ENCODE data around the gene AKAP13.
A peak's percentile ranks its signal among the peaks of the same experiment; 100 is the strongest.

Gene AKAP13

DNA sequence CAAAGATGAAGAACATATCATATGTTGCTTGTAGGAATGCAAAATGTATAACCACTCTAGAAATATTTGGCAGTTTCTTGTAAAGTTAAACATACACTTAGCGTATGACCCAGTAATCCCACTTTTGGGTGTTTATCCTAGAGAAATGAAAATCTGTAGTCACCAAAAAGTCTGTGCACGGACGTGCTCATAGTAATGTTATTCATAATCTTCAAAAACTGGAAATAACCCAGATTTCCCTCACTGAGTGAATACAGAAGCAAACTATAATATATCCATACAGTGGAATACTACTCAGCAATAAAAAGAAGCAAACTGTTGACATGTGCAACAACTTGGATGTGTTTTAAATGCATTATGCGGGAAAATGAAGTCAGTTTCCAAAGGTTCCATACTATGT, 155.9 kb downstream of the AKAP13 start:
- Histone ChIP-seq H4K20me1 (no peaks in the 10 kb centered on the region), H3K4me3 (no peak overlapping the region), H3K9me3 (replicated peaks in 1 of 11) (no peaks in the 10 kb centered on the region), H3K9ac (peak overlapping the region in 5 of 11 experiments; percentile 11 to 77 (median 69); a peak in 7 of 22 replicates), H3K4me1 (peaks cover 90 to 100% (median 98%) of the 10 kb centered on the region in 10 experiments), H3K4me2 (peak overlapping the region; percentile 76 to 99 (median 90)), H3K36me3 (peaks cover 0 to 4% (median 0%) of the 10 kb centered on the region in 11 experiments; a peak in 1 of 22 replicates), H3K27me3 (no peaks in the 10 kb centered on the region), H3K27ac (peak overlapping the region; percentile 11 to 96 (median 89); a peak in 21 of 22 replicates)
- TF ChIP-seq Cebpa-rat (IDR thresholded peaks at IDR 0.05): no peak

DNA sequence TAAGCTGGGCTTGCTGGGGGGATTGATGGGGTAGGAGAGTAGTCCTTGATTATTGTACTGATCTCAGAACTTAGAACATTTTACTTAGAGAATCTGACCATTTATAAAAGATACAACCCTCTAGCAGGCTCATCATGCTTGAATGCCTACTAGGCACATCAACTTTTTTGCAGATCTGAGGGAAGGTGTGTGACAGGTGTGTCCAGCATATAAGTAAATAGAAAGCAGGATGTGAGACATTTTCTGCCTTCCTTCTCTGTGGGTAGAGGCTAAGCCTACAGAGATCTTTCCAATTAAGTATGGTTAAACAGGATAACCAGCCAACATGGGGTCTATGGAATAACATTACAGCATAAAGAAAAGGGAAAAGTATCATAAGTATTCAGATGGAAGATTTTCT, 159.1 kb downstream of the AKAP13 start:
- Histone ChIP-seq H3K27me3 (no peaks in the 10 kb centered on the region), H3K27ac (peak overlapping the region in 9 of 11 experiments; percentile 36 to 96 (median 64); a peak in 15 of 22 replicates), H3K4me2 (peak overlapping the region; percentile 6 to 97 (median 88); a peak in 20 of 22 replicates), H4K20me1 (no peaks in the 10 kb centered on the region), H3K4me3 (no peak overlapping the region), H3K9me3 (replicated peaks in 1 of 11) (no peaks in the 10 kb centered on the region), H3K4me1 (peaks cover 87 to 98% (median 94%) of the 10 kb centered on the region in 10 experiments), H3K36me3 (peaks cover 0 to 4% (median 0%) of the 10 kb centered on the region in 11 experiments; a peak in 2 of 22 replicates), H3K9ac (no peak overlapping the region)
- no peak for TF ChIP-seq Cebpa-rat (IDR thresholded peaks at IDR 0.05)

DNA sequence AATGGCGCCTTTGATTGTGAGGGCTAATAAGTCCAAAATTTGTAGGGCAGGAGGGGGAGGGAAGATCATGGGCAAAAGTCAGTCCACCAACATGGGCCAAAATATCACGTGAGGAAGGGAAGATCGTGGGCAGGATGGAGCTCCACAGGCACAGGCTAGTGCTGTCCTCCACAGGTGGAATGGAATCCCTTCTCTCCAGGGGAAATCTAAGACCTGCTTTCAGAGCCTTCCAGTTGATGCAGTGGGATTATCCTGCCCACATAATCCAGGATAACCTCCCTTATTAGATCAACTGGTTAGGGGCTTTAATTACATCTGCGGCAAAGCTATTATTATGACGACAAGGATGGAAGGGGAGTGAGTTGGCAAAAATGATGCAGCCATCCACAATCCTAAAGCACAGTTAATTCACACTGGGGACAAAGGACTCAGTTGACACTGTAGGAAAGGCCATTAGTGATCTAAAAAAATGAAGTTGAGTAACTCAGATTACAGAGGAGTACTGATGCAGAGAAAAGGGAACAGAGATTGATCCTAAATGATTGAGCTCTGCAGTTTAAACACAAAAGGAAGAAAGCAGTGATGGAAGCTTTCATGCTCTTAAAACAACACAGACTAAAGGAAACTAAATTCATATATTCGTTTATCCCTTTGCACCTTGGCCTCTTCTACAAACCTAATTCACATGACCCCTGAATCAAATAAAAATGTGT, 159.8 kb downstream of the AKAP13 start:
- peaks cover 0 to 11% (median 0%) of the 10 kb centered on the region in 11 experiments; a peak in 6 of 22 replicates for H3K36me3 ChIP-seq

DNA sequence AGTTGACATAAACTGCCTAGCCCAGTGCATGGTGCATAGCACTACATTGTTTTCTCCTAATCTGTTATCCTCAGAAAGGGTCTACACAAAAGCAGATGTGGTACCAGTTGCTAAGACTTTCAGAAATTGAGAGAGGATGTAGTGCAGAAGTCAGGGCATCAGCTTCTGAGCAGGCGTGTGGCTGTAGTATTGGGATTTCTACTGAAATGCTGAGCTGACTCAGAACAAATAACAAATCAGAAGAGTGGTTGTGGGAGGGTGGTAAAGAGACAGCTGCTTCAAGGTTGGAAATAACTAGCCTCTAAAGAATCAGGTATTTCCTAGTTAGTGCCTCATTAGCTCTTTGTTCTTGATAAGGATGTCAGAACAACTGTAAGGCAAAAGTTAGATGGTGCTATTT, 161.3 kb downstream of the AKAP13 start:
- no peaks in the 10 kb centered on the region for H3K9me3 ChIP-seq (replicated peaks in 1 of 11)
- no peak for TF ChIP-seq Cebpa-rat (IDR thresholded peaks at IDR 0.05)
- no peak overlapping the region for H3K4me3 ChIP-seq
- H3K27ac ChIP-seq: peak overlapping the region in 8 of 11 experiments; percentile 4 to 100 (median 94); a peak in 14 of 22 replicates
- no peaks in the 10 kb centered on the region for H4K20me1 ChIP-seq
- no peaks in the 10 kb centered on the region for H3K27me3 ChIP-seq
- H3K4me2 ChIP-seq: peak overlapping the region; percentile 53 to 97 (median 88); a peak in 20 of 22 replicates
- H3K36me3 ChIP-seq: peaks cover 0 to 25% (median 0%) of the 10 kb centered on the region in 11 experiments; a peak in 7 of 22 replicates
- peak overlapping the region in 3 of 11 experiments; percentile 4 to 21 (median 9); a peak in 2 of 22 replicates for H3K9ac ChIP-seq
- H3K4me1 ChIP-seq: peaks cover 74 to 98% (median 87%) of the 10 kb centered on the region in 10 experiments

More for the DNA sequence above, 159.8 kb downstream of the AKAP13 start:
- peaks cover 82 to 98% (median 92%) of the 10 kb centered on the region in 10 experiments for H3K4me1 ChIP-seq
- peak overlapping the region in 5 of 11 experiments; percentile 29 to 65 (median 56); a peak in 8 of 22 replicates for H3K9ac ChIP-seq
- peak overlapping the region in 10 of 11 experiments; percentile 36 to 96 (median 64); a peak in 18 of 22 replicates for H3K27ac ChIP-seq
- no peaks in the 10 kb centered on the region for H3K9me3 ChIP-seq (replicated peaks in 1 of 11)
- H3K4me3 ChIP-seq: peak overlapping the region in 1 of 10 experiments; percentile 41; a peak in 2 of 20 replicates
- no peaks in the 10 kb centered on the region for H4K20me1 ChIP-seq
- peak overlapping the region; percentile 11 to 97 (median 88); a peak in 21 of 22 replicates for H3K4me2 ChIP-seq
- TF ChIP-seq Cebpa-rat (IDR thresholded peaks at IDR 0.05): no peak
- no peaks in the 10 kb centered on the region for H3K27me3 ChIP-seq

DNA sequence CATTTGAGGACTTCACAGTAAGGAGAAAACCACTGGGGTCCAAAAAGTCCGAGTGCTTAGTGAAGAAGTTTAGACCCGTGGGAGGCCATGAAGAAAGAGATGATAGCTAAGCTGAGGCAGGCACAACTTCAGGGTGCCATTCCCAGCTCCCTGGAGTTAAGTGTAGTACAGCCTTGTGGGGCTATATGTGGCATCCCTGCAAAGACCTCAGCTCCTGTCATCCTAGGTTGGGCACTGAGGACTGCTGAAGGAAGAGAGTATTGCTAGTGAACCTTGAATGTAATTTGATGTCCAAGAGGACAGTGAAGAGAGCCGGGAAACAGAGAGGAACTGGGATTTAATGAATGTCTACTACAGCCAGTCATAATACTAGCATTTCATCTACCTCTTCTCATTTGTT, 162.1 kb downstream of the AKAP13 start:
- no peak for TF ChIP-seq Cebpa-rat (IDR thresholded peaks at IDR 0.05)
- Histone ChIP-seq H3K4me2 (peak overlapping the region; percentile 53 to 97 (median 88)), H3K27ac (peak overlapping the region; percentile 23 to 100 (median 93); a peak in 20 of 22 replicates), H3K9me3 (replicated peaks in 1 of 11) (no peaks in the 10 kb centered on the region), H3K36me3 (peaks cover 0 to 25% (median 0%) of the 10 kb centered on the region in 11 experiments; a peak in 7 of 22 replicates), H3K27me3 (no peaks in the 10 kb centered on the region), H3K4me3 (peak overlapping the region in 4 of 10 experiments; percentile 65 to 73 (median 70); a peak in 5 of 20 replicates), H4K20me1 (no peaks in the 10 kb centered on the region), H3K4me1 (peaks cover 71 to 98% (median 83%) of the 10 kb centered on the region in 10 experiments), H3K9ac (peak overlapping the region in 9 of 11 experiments; percentile 62 to 97 (median 80); a peak in 12 of 22 replicates)

DNA sequence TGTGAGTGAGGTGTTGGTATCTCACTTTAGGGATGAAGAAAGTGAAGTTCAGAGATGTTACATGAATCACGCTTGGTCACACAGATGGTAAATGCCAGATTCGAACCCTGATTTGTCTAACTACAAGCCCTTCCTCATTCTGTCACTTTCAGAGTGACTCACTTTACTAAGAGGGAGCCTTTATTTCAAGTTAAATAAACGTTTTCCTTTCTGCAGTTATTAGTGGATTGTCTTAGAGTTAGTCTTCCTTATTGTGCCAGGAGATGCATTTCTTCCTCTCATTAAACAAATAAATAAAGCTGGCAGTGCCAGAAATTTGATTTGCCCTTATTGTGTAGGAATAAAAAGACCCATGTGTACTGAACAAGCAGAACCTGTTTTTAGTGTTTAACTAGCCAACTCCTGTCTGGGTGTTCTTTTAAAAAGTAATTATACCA, 162.5 kb downstream of the AKAP13 start:
- Histone ChIP-seq H3K9ac (peak overlapping the region in 10 of 11 experiments; percentile 17 to 97 (median 78); a peak in 18 of 22 replicates), H3K4me3 (peak overlapping the region in 7 of 10 experiments; percentile 53 to 73 (median 65); a peak in 13 of 20 replicates), H3K4me2 (peak overlapping the region; percentile 53 to 97 (median 88)), H3K4me1 (peaks cover 67 to 98% (median 81%) of the 10 kb centered on the region in 10 experiments), H3K27me3 (no peaks in the 10 kb centered on the region), H3K36me3 (peaks cover 0 to 25% (median 4%) of the 10 kb centered on the region in 11 experiments; a peak in 10 of 22 replicates), H3K27ac (peak overlapping the region; percentile 49 to 100 (median 93); a peak in 21 of 22 replicates), H3K9me3 (replicated peaks in 1 of 11) (no peaks in the 10 kb centered on the region), H4K20me1 (no peaks in the 10 kb centered on the region; a peak in 1 of 22 replicates)
- TF ChIP-seq Cebpa-rat (IDR thresholded peaks at IDR 0.05): no peak

DNA sequence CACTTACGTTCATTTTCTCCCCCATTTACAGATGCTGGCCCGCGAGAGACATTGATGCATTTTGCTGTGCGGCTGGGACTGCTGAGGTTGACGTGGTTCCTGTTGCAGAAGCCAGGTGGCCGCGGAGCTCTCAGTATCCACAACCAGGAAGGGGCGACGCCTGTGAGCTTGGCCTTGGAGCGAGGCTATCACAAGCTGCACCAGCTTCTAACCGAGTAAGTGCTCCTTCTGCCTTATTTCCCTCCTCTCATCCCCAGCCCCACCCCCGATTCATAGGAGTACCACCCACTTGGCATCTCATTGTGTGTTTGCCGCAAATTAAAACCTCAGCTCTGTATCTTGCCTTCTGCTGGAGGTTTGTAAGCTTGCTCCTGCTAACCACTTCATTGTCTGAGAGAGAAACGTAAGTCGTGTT, 163.3 kb downstream of the AKAP13 start:
- Histone ChIP-seq H3K9me3 (replicated peaks in 1 of 11) (no peaks in the 10 kb centered on the region), H3K27me3 (no peaks in the 10 kb centered on the region), H3K4me2 (peak overlapping the region; percentile 53 to 97 (median 88)), H3K9ac (peak overlapping the region; percentile 17 to 97 (median 76)), H4K20me1 (peaks cover 0 to 1% (median 0%) of the 10 kb centered on the region in 11 experiments; a peak in 1 of 22 replicates), H3K36me3 (peaks cover 0 to 25% (median 7%) of the 10 kb centered on the region in 11 experiments; a peak in 12 of 22 replicates), H3K4me3 (peak overlapping the region in 9 of 10 experiments; percentile 8 to 73 (median 62); a peak in 16 of 20 replicates), H3K4me1 (peaks cover 62 to 100% (median 79%) of the 10 kb centered on the region in 10 experiments), H3K27ac (peak overlapping the region; percentile 49 to 100 (median 93))
- TF ChIP-seq Cebpa-rat (IDR thresholded peaks at IDR 0.05): no peak

DNA sequence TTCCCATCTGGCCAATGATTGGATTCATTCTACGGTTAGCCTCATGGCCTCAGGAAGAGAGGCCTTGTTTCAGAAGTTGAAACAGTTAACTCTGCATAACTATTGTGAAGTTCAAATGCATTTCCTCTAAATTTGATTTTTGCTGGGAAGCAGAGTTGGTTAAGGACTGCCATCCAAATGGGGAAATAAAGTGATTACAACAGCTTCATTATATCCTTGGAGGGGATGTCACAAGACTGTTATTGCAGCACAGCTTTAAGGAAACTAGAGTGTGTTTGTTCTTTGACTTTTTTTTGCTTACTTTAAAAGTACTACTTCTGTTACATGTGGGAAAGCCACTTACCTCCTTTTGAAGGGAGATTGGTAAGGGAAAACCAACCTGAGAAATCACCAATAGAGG, 164.8 kb downstream of the AKAP13 start:
- Histone ChIP-seq H4K20me1 (peaks cover 0 to 16% (median 0%) of the 10 kb centered on the region in 11 experiments; a peak in 3 of 22 replicates), H3K9me3 (replicated peaks in 1 of 11) (no peaks in the 10 kb centered on the region), H3K9ac (peak overlapping the region in 10 of 11 experiments; percentile 24 to 97 (median 78); a peak in 18 of 22 replicates), H3K4me3 (peak overlapping the region in 8 of 10 experiments; percentile 34 to 73 (median 64); a peak in 15 of 20 replicates), H3K36me3 (peaks cover 0 to 31% (median 20%) of the 10 kb centered on the region in 11 experiments; a peak in 20 of 22 replicates), H3K4me2 (peak overlapping the region in 10 of 11 experiments; percentile 48 to 97 (median 89); a peak in 20 of 22 replicates), H3K4me1 (peaks cover 48 to 90% (median 78%) of the 10 kb centered on the region in 10 experiments), H3K27ac (peak overlapping the region; percentile 13 to 100 (median 93)), H3K27me3 (no peaks in the 10 kb centered on the region)
- peak in 5 of 11 experiments; percentile 31 to 88 (median 63); a peak in 6 of 22 replicates for TF ChIP-seq Cebpa-rat (IDR thresholded peaks at IDR 0.05)

Measured in BLaER1 treated with 17β-estradiol and CSF1 and Interleukin-3, amounts not matched to agents 10 nM and 100 nM (cell line).